PC-9 (cell line): ENCODE measurements around the gene CNIH3. TPM values are rescaled to one million over a fixed set of nuclear protein-coding genes. Genes with fewer than 3 reads are reported as not detected.

Source experiments
- BruUV-seq: library from RNA; stranded (reverse); fragments of 400-500 nt; replicated peaks from 2 replicates; lab custom pipeline; 2021; lab: Mats Ljungman, UMichigan
- CTCF ChIA-PET: fragments of 300-600 bp; sonication (Branson Sonifier 250); formaldehyde crosslinking; loops from one replicate; lab custom pipeline; 2022; ENCODE audit warnings: antibody characterized with exemption; lab: Charles Lee
- POLR2A ChIA-PET: fragments of 300-600 bp; sonication (Branson Sonifier 250); formaldehyde crosslinking; loops from one replicate; lab custom pipeline; 2022; ENCODE audit warnings: antibody characterized with exemption; ENCODE audit not compliant: unreplicated experiment; lab: Charles Lee
- DNase-seq, 2 experiments: peaks; one replicate each; pipeline versions ENCODE4 v3.0.0 to v3.0.0-alpha.2; 2015 to 2022; ENCODE audit warnings: mixed read lengths in 1 of 2
- H2AFZ ChIP-seq: fragments of 200-600 bp; sonication (generic); 2 replicates; pipeline ENCODE4 v1.8.1; 2017; ENCODE audit warnings: antibody characterized with exemption
- H3F3A ChIP-seq: fragments of 200-600 bp; sonication (generic); 2 replicates; pipeline ENCODE4 v1.8.1; 2017; ENCODE audit warnings: antibody characterized with exemption, mild to moderate bottlenecking, low read depth; ENCODE audit not compliant: insufficient read depth
- H3K27ac ChIP-seq: fragments of 200-600 bp; sonication (generic); 2 replicates; pipeline ENCODE4 v1.6.1; 2016; ENCODE audit warnings: mixed run types
- H3K27me3 ChIP-seq: fragments of 200-600 bp; sonication (generic); 2 replicates; pipeline ENCODE4 v1.6.1; 2016; ENCODE audit warnings: low read depth, mixed run types; ENCODE audit not compliant: insufficient read depth
- H3K36me3 ChIP-seq: fragments of 200-600 bp; sonication (generic); 2 replicates; pipeline ENCODE4 v1.6.1; 2016; ENCODE audit warnings: low read depth, mixed run types
- H3K4me1 ChIP-seq: fragments of 200-600 bp; sonication (generic); replicated peaks from 2 replicates; pipeline ENCODE4 v1.6.1; 2016; ENCODE audit warnings: mixed run types; ENCODE audit not compliant: insufficient read depth
- H3K4me2 ChIP-seq: fragments of 200-600 bp; sonication (generic); 2 replicates; pipeline ENCODE4 v1.6.1; 2017; ENCODE audit warnings: mixed run types
- H3K4me3 ChIP-seq: fragments of 200-600 bp; sonication (generic); 2 replicates; pipeline ENCODE4 v1.6.1; 2016; ENCODE audit warnings: mixed run types
- H3K79me2 ChIP-seq: fragments of 200-600 bp; sonication (generic); 2 replicates; pipeline ENCODE4 v1.6.1; 2017; ENCODE audit warnings: low read depth, mixed run types
- H3K9me2 ChIP-seq: fragments of 200-600 bp; sonication (generic); 2 replicates; pipeline ENCODE4 v1.8.1; 2017; ENCODE audit warnings: mild to moderate bottlenecking; ENCODE audit not compliant: insufficient read depth
- H3K9me3 ChIP-seq: fragments of 200-600 bp; sonication (generic); 2 replicates; pipeline ENCODE4 v1.8.1; 2016; ENCODE audit warnings: low read depth; ENCODE audit not compliant: insufficient read depth
- H4K20me1 ChIP-seq: fragments of 200-600 bp; sonication (generic); 2 replicates; pipeline ENCODE4 v1.8.1; 2017; ENCODE audit not compliant: insufficient read depth
- EZH2 ChIP-seq: fragments of 200-600 bp; sonication (generic); IDR thresholded peaks from 2 replicates; pipeline ENCODE4 v1.8.0; 2017; ENCODE audit warnings: antibody characterized with exemption, low read depth
- intact Hi-C: fragments of 100-400 bp; cut with micrococcal nuclease; formaldehyde crosslinking; loops from one replicate; pipeline ENCODE4 v1.10.0; 2022; ENCODE audit not compliant: unreplicated experiment
- total RNA-seq: library from RNA; stranded (reverse); gene quantifications from 2 replicates; pipeline ENCODE4 v1.2.3, GENCODE V29; 2021
- TF ChIP-seq, protein P1 (sequence below): fragments of 200-600 bp; sonication (generic); conservative IDR thresholded peaks from 2 replicates; pipeline ENCODE4 v1.6.1; 2017; ENCODE audit warnings: mixed run types, antibody characterized with exemption, mild to moderate bottlenecking, moderate library complexity

Gene CNIH3
- total RNA-seq, 1 experiment from 2014 or later: 8.4 TPM

DNA sequence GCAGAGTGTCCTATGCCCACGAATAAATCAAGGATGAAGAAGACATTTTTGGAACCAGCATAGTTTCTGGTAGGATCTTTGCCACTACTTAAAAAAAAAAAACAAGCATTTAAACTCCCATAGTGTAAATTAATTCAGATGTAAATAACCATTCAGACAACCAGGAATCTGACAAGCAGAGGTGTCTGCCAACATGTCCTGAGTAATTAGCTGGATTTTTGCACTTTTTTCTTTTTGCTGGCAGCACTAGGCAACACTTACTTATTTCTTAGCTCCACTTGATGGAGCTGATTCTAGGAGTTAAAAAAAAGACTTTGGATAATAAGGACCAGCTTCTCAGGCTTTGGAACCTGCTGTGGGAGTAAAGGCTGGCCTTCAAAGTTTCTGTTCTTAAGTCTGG lies 27.6 kb upstream of the CNIH3 start:
- Histone ChIP-seq H3K9me3 (peaks cover 6% of the 10 kb centered on the region; the same call in 1 of the 2 replicates), H3K79me2 (no peaks in the 10 kb centered on the region), H3K27ac (no peak overlapping the region), H3F3A (no peaks in the 10 kb centered on the region), H3K4me3 (no peak overlapping the region), H3K9me2 (no peaks in the 10 kb centered on the region; the same call in 1 of the 2 replicates), H3K4me2 (no peak overlapping the region), H2AFZ (no peak overlapping the region), H3K27me3 (no peaks in the 10 kb centered on the region), H3K4me1 (no peaks in the 10 kb centered on the region), H4K20me1 (no peaks in the 10 kb centered on the region), H3K36me3 (0 out of 2 replicates have a peak, but pooled peaks cover 4% of the 10 kb centered on the region)
- no peak for TF ChIP-seq EZH2
- TF ChIP-seq, protein P1, sequence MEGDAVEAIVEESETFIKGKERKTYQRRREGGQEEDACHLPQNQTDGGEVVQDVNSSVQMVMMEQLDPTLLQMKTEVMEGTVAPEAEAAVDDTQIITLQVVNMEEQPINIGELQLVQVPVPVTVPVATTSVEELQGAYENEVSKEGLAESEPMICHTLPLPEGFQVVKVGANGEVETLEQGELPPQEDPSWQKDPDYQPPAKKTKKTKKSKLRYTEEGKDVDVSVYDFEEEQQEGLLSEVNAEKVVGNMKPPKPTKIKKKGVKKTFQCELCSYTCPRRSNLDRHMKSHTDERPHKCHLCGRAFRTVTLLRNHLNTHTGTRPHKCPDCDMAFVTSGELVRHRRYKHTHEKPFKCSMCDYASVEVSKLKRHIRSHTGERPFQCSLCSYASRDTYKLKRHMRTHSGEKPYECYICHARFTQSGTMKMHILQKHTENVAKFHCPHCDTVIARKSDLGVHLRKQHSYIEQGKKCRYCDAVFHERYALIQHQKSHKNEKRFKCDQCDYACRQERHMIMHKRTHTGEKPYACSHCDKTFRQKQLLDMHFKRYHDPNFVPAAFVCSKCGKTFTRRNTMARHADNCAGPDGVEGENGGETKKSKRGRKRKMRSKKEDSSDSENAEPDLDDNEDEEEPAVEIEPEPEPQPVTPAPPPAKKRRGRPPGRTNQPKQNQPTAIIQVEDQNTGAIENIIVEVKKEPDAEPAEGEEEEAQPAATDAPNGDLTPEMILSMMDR: no peak
- ChIA-PET POLR2A (interaction anchor here (0.6 kb wide), 1 partner anchor 49 kb away, joined by 26 read pairs; no protein-coding TSS in a partner anchor), CTCF (no interaction called here)
- no peak for DNase-seq
- intact Hi-C loops: no loop called here
- BruUV-seq: no TSS peak

DNA sequence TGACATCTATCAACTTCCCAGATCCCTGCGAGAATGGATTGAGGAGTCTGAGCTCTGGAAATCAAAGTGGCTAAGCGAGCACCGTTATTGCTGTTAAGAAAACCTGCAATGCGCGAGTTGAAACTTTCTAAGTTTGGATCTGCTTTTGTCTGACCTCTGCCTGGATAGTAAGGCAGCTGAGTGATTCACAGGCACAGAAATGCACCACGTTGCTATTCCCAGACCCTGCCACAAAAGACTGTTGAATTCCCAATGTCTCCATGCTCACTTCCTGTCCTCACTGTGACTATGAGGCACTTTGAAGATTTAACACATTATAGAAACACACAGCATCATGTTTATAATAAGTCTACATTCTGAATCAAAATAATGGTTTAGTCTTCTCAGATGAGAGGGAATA lies 27.1 kb upstream of the CNIH3 start:
- DNase-seq: no peak
- Histone ChIP-seq H3K4me1 (no peaks in the 10 kb centered on the region), H2AFZ (no peak overlapping the region), H3K27me3 (no peaks in the 10 kb centered on the region), H3K36me3 (no peaks in the 10 kb centered on the region), H3K4me2 (no peak overlapping the region), H3K9me3 (peaks cover under 1% of the 10 kb centered on the region; the same call in 1 of the 2 replicates), H3F3A (no peaks in the 10 kb centered on the region), H3K9me2 (no peaks in the 10 kb centered on the region; the same call in 1 of the 2 replicates), H3K27ac (no peak overlapping the region), H3K79me2 (no peaks in the 10 kb centered on the region), H3K4me3 (no peak overlapping the region), H4K20me1 (no peaks in the 10 kb centered on the region)
- no peak for TF ChIP-seq EZH2
- TF ChIP-seq, protein P1: no peak
- intact Hi-C loops: no loop called here
- CTCF ChIA-PET: no interaction called here
- BruUV-seq: no TSS peak
- POLR2A ChIA-PET: interaction anchor here (0.6 kb wide), 1 partner anchor 49 kb away, joined by 26 read pairs; no protein-coding TSS in a partner anchor

DNA sequence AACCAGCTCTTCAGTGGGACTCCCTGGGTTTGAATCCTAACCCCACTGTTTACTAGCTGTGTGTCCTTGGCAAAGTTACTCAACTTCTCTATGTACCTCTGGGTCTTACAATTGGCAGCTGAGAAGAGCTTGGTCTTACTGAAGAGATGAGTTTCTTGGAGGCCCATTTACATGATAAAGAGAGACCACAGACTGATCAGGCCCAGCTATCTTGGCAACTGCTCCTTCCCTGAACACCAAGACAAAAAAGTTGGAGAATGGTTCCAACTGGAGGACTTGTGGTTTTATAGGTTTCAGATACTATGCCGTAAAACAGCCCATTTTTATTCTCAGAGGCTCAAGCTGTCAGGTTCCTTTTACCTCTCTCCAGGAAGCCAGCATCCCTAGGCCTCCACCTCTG lies 24.8 kb upstream of the CNIH3 start:
- BruUV-seq: no TSS peak
- no peak for DNase-seq
- Histone ChIP-seq H3K9me2 (no peaks in the 10 kb centered on the region; the same call in 1 of the 2 replicates), H3K27ac (no peak overlapping the region), H2AFZ (no peak overlapping the region), H3K4me2 (no peak overlapping the region), H3F3A (no peaks in the 10 kb centered on the region), H3K4me1 (no peaks in the 10 kb centered on the region), H3K79me2 (no peaks in the 10 kb centered on the region), H4K20me1 (no peaks in the 10 kb centered on the region), H3K36me3 (no peaks in the 10 kb centered on the region), H3K9me3 (no peaks in the 10 kb centered on the region), H3K27me3 (no peaks in the 10 kb centered on the region), H3K4me3 (no peak overlapping the region)
- POLR2A ChIA-PET: interaction anchor here (0.5 kb wide), 1 partner anchor 238 kb away, joined by 5 read pairs; no protein-coding TSS in a partner anchor
- TF ChIP-seq, protein P1: no peak
- TF ChIP-seq EZH2: no peak
- intact Hi-C loops: no loop called here
- CTCF ChIA-PET: no interaction called here
